Peyer's patch (tissue), 4 donors: ENCODE data around the gene CDK5RAP1.

Experiments used
- CTCF ChIP-seq, 6 experiments: fragments of 450-650 bp in 4 of 6; fragments of 200-600 bp in 2 of 6; sonication (generic) in 1 of 6; IDR thresholded peaks; one replicate each; pipeline ENCODE4 v1.5.1; 2017 to 2019; ENCODE audit warnings: antibody characterized with exemption in 6 of 6, mild to moderate bottlenecking in 3 of 6, moderate library complexity in 1 of 6
- POLR2A ChIP-seq, 2 donors: fragments of 450-650 bp; IDR thresholded peaks; one replicate each; pipeline ENCODE4 v1.5.1; 2017; ENCODE audit warnings: antibody characterized with exemption in 2 of 2, mild to moderate bottlenecking in 2 of 2, moderate library complexity in 2 of 2

GRCh38 chr20:33323236-33323635 is 78.1 kb downstream of the CDK5RAP1 start:
- TF ChIP-seq CTCF (IDR thresholded peaks at IDR 0.05), result no peak
- no peak for TF ChIP-seq POLR2A (IDR thresholded peaks at IDR 0.05)
